Neural crest cell (in vitro differentiated cells): Measurements from ENCODE around the gene PPM1H. TPM values are rescaled to one million over a fixed set of nuclear protein-coding genes. Genes with fewer than 3 reads are reported as not detected.

Source experiments
- DNase-seq: peaks from one replicate; pipeline ENCODE4 v3.0.0; 2021; ENCODE audit warnings: low read depth, mixed read lengths, low spot score
- H3K27ac Mint-ChIP-seq: one replicate; pipeline ENCODE4 v1.8.0; 2021; ENCODE audit warnings: mild to moderate bottlenecking, mixed read lengths; ENCODE audit not compliant: unreplicated experiment
- H3K27me3 Mint-ChIP-seq: 2 replicates; pipeline ENCODE4 v1.8.0; 2021; ENCODE audit warnings: low read depth, mild to moderate bottlenecking, mixed read lengths
- H3K36me3 Mint-ChIP-seq: 2 replicates; pipeline ENCODE4 v1.8.0; 2021; ENCODE audit warnings: low read depth, mild to moderate bottlenecking, mixed read lengths
- H3K4me1 Mint-ChIP-seq: 2 replicates; pipeline ENCODE4 v1.8.0; 2021; ENCODE audit warnings: mixed read lengths
- H3K4me3 Mint-ChIP-seq: one replicate; pipeline ENCODE4 v1.8.0; 2021; ENCODE audit warnings: mild to moderate bottlenecking, mixed read lengths
- H3K9me3 Mint-ChIP-seq: 2 replicates; pipeline ENCODE4 v1.8.0; 2021; ENCODE audit warnings: mixed read lengths
- CTCF ChIP-seq: fragments of 200-600 bp; sonication (generic); conservative IDR thresholded peaks from 2 replicates; pipeline ENCODE4 v1.5.0; 2021; ENCODE audit warnings: antibody characterized with exemption, mild to moderate bottlenecking
- total RNA-seq: library from RNA; stranded (reverse); gene quantifications from 2 replicates; pipeline ENCODE4 v1.2.1, GENCODE V29; 2021

Gene PPM1H
- total RNA-seq, 1 donor from 2014 or later: 3.5 TPM

- TF ChIP-seq CTCF: no peak
- no peaks in the 10 kb centered on the region for H3K36me3 Mint-ChIP-seq
- H3K27me3 Mint-ChIP-seq: peaks cover 6% of the 10 kb centered on the region
- H3K4me1 Mint-ChIP-seq: no peaks in the 10 kb centered on the region
- no peak for DNase-seq
- H3K9me3 Mint-ChIP-seq: no peaks in the 10 kb centered on the region
- no peak overlapping the region for H3K4me3 Mint-ChIP-seq
- no peak overlapping the region for H3K27ac Mint-ChIP-seq
Measured at GRCh38 chr12:62806893-62807292, 128.1 kb downstream of the PPM1H start.

- no peak overlapping the region for H3K4me3 Mint-ChIP-seq
- no peak for DNase-seq
- no peaks in the 10 kb centered on the region for H3K9me3 Mint-ChIP-seq
- peaks cover 2% of the 10 kb centered on the region for H3K27me3 Mint-ChIP-seq
- H3K27ac Mint-ChIP-seq: no peak overlapping the region
- no peaks in the 10 kb centered on the region for H3K4me1 Mint-ChIP-seq
- TF ChIP-seq CTCF: no peak
- no peaks in the 10 kb centered on the region for H3K36me3 Mint-ChIP-seq
Measured at GRCh38 chr12:62806244-62806836, 128.6 kb downstream of the PPM1H start.

GRCh38 chr12:62805517-62805916 is 129.4 kb downstream of the PPM1H start:
- Mint-ChIP-seq H3K4me3 (no peak overlapping the region), H3K4me1 (no peaks in the 10 kb centered on the region), H3K27ac (no peak overlapping the region), H3K27me3 (peaks cover 2% of the 10 kb centered on the region), H3K36me3 (no peaks in the 10 kb centered on the region), H3K9me3 (no peaks in the 10 kb centered on the region)
- TF ChIP-seq CTCF: no peak
- DNase-seq: no peak

- no peak for DNase-seq
- H3K4me3 Mint-ChIP-seq: no peak overlapping the region
- no peak overlapping the region for H3K27ac Mint-ChIP-seq
- H3K9me3 Mint-ChIP-seq: no peaks in the 10 kb centered on the region
- TF ChIP-seq CTCF: no peak
- peaks cover 6% of the 10 kb centered on the region for H3K4me1 Mint-ChIP-seq
- H3K36me3 Mint-ChIP-seq: no peaks in the 10 kb centered on the region
- H3K27me3 Mint-ChIP-seq: peaks cover 2% of the 10 kb centered on the region
Measured at GRCh38 chr12:62803756-62804155, 131.2 kb downstream of the PPM1H start.

- H3K4me3 Mint-ChIP-seq: no peak overlapping the region
- no peak overlapping the region for H3K27ac Mint-ChIP-seq
- TF ChIP-seq CTCF: no peak
- H3K36me3 Mint-ChIP-seq: no peaks in the 10 kb centered on the region
- peaks cover 2% of the 10 kb centered on the region for H3K27me3 Mint-ChIP-seq
- H3K4me1 Mint-ChIP-seq: peaks cover 8% of the 10 kb centered on the region
- no peak for DNase-seq
- no peaks in the 10 kb centered on the region for H3K9me3 Mint-ChIP-seq
Measured at GRCh38 chr12:62802984-62803383, 132.0 kb downstream of the PPM1H start.
